H1 (cell line): Measurements from ENCODE around the gene ENPP1. TPM values are rescaled to one million over a fixed set of nuclear protein-coding genes. Genes with fewer than 3 reads are reported as not detected.

Source experiments
- CTCF ChIA-PET: fragments of 300-600 bp; sonication (Branson Sonifier 250); formaldehyde crosslinking; loops from one replicate; lab custom pipeline; 2021; ENCODE audit not compliant: partially characterized antibody; lab: Charles Lee
- POLR2A ChIA-PET: fragments of 300-600 bp; sonication (Branson Sonifier 250); formaldehyde crosslinking; loops from one replicate; lab custom pipeline; 2021; ENCODE audit warnings: inconsistent platforms; ENCODE audit not compliant: partially characterized antibody; lab: Charles Lee
- DNase-seq, 2 experiments: peaks; one replicate each; pipeline versions ENCODE4 v3.0.0 to v3.0.0-alpha.2; 2010 to 2022; ENCODE audit warnings: low spot score in 2 of 2, low read depth in 1 of 2, mixed read lengths in 1 of 2
- FAIRE-seq: peaks from 2 replicates; lab custom pipeline; 2011; peaks lifted over from hg19 to GRCh38; lab: Jason Lieb, UNC
- H2AFZ ChIP-seq: 2 replicates; pipeline ENCODE4 v1.8.1; 2012; ENCODE audit warnings: low read length, inconsistent platforms
- H2AK5ac ChIP-seq: 2 replicates; pipeline ENCODE4 v1.6.1; 2013; ENCODE audit warnings: low read depth, low read length
- H2BK120ac ChIP-seq: replicated peaks from 2 replicates; pipeline ENCODE3; 2013; ENCODE audit warnings: low read depth, low read length, inconsistent platforms
- H2BK12ac ChIP-seq: 2 replicates; pipeline ENCODE4 v1.6.1; 2013; ENCODE audit warnings: low read depth, low read length
- H2BK15ac ChIP-seq: 2 replicates; pipeline ENCODE4 v1.6.1; 2013; ENCODE audit warnings: low read length
- H2BK20ac ChIP-seq: 2 replicates; pipeline ENCODE4 v1.6.1; 2013; ENCODE audit warnings: low read length
- H2BK5ac ChIP-seq: 2 replicates; pipeline ENCODE4 v1.6.1; 2013; ENCODE audit warnings: low read depth, low read length
- H3K14ac ChIP-seq: 2 replicates; pipeline ENCODE4 v1.6.1; 2013; ENCODE audit warnings: inconsistent platforms; ENCODE audit not compliant: insufficient read length
- H3K18ac ChIP-seq: 2 replicates; pipeline ENCODE4 v1.6.1; 2013; ENCODE audit warnings: low read length; ENCODE audit errors: extremely low read depth
- H3K23ac ChIP-seq: 2 replicates; pipeline ENCODE4 v1.6.1; 2013; ENCODE audit warnings: inconsistent platforms; ENCODE audit not compliant: insufficient read length
- H3K23me2 ChIP-seq: 2 replicates; pipeline ENCODE4 v1.6.1; 2013; ENCODE audit warnings: low read depth, low read length
- H3K27ac ChIP-seq: 2 replicates; pipeline ENCODE4 v1.6.1; 2011; ENCODE audit warnings: low read depth, low read length, inconsistent platforms
- H3K27me3 ChIP-seq, 4 experiments: replicated peaks in 1 of 4; 1 replicate in 1 of 4; 2 replicates in 3 of 4; pipeline versions ENCODE4 v1.6.1 to v1.8.1; 2011 to 2013; ENCODE audit warnings: low read length in 3 of 4, mild to moderate bottlenecking in 3 of 4, inconsistent platforms in 2 of 4, mixed read lengths in 2 of 4, moderate library complexity in 1 of 4; ENCODE audit not compliant: control insufficient read depth in 3 of 4, insufficient read depth in 3 of 4; ENCODE audit errors: extremely low read depth in 1 of 4
- H3K36me3 ChIP-seq, 4 experiments: 2 replicates each; pipeline versions ENCODE4 v1.6.1 to v1.8.1; 2011 to 2013; ENCODE audit warnings: mild to moderate bottlenecking in 4 of 4, low read length in 3 of 4, moderate library complexity in 2 of 4, control low read depth in 1 of 4, inconsistent platforms in 1 of 4; ENCODE audit not compliant: insufficient read depth in 4 of 4, control insufficient read depth in 2 of 4
- H3K4ac ChIP-seq: replicated peaks from 2 replicates; pipeline ENCODE3; 2013; ENCODE audit warnings: low read length, low read depth, mixed read lengths, inconsistent platforms; ENCODE audit not compliant: insufficient read length
- H3K4me1 ChIP-seq, 4 experiments: replicated peaks in 1 of 4; 1 replicate in 1 of 4; 2 replicates in 3 of 4; pipeline versions ENCODE4 v1.6.1 to v1.8.1; 2011 to 2013; ENCODE audit warnings: low read length in 3 of 4, inconsistent platforms in 2 of 4, mixed read lengths in 1 of 4; ENCODE audit not compliant: insufficient read depth in 4 of 4, control insufficient read depth in 3 of 4
- H3K4me2 ChIP-seq, 2 experiments: 2 replicates each; pipeline versions ENCODE4 v1.6.1 to v1.8.1; 2011 to 2013; ENCODE audit warnings: low read depth in 2 of 2, low read length in 2 of 2, control low read depth in 1 of 2, inconsistent platforms in 1 of 2, mild to moderate bottlenecking in 1 of 2; ENCODE audit not compliant: insufficient read depth in 1 of 2
- H3K4me3 ChIP-seq, 4 experiments: fragments of 200-600, 300-600 bp in 1 of 4; sonication (generic), shearing (Covaris generic), sonication (Bioruptor Twin) in 1 of 4; 2 replicates each; pipeline versions ENCODE4 v1.5.1 to v1.8.1; 2011 to 2016; ENCODE audit warnings: low read length in 4 of 4, low read depth in 3 of 4, control low read depth in 2 of 4, inconsistent platforms in 2 of 4, mild to moderate bottlenecking in 2 of 4, mixed read lengths in 1 of 4, moderate library complexity in 1 of 4; ENCODE audit not compliant: insufficient read depth in 2 of 4; ENCODE audit errors: extremely low read depth in 1 of 4
- H3K56ac ChIP-seq: replicated peaks from 2 replicates; pipeline ENCODE3; 2013; ENCODE audit warnings: low read depth, mild to moderate bottlenecking, mixed read lengths, low read length, inconsistent platforms; ENCODE audit not compliant: insufficient read length
- H3K79me1 ChIP-seq: 2 replicates; pipeline ENCODE4 v1.6.1; 2013; ENCODE audit warnings: low read depth, low read length, control low read depth
- H3K79me2 ChIP-seq, 2 experiments: 2 replicates each; pipeline versions ENCODE4 v1.6.1 to v1.8.1; 2012 to 2013; ENCODE audit warnings: low read length in 2 of 2, mild to moderate bottlenecking in 2 of 2, inconsistent platforms in 1 of 2; ENCODE audit not compliant: insufficient read depth in 2 of 2, control insufficient read depth in 1 of 2
- H3K9ac ChIP-seq, 4 experiments: replicated peaks in 1 of 4; 1 replicate in 1 of 4; 2 replicates in 3 of 4; pipeline versions ENCODE4 v1.6.1 to v1.8.1; 2011 to 2013; ENCODE audit warnings: low read depth in 3 of 4, low read length in 3 of 4, control low read depth in 2 of 4, mild to moderate bottlenecking in 2 of 4, moderate library complexity in 2 of 4, inconsistent platforms in 1 of 4; ENCODE audit errors: extremely low read depth in 1 of 4
- H3K9me3 ChIP-seq, 2 experiments: 2 replicates each; pipeline versions ENCODE4 v1.6.1 to v1.8.1; 2012 to 2013; ENCODE audit warnings: mild to moderate bottlenecking in 2 of 2, moderate library complexity in 2 of 2, control low read depth in 1 of 2, inconsistent platforms in 1 of 2, low read depth in 1 of 2, low read length in 1 of 2, mixed read lengths in 1 of 2; ENCODE audit not compliant: insufficient read depth in 2 of 2
- H4K20me1 ChIP-seq, 2 experiments: replicated peaks in 1 of 2; 2 replicates each; pipeline versions ENCODE3 to v1.8.1; 2011 to 2013; ENCODE audit warnings: inconsistent platforms in 2 of 2, low read length in 2 of 2, mild to moderate bottlenecking in 1 of 2; ENCODE audit not compliant: insufficient read depth in 2 of 2, control insufficient read depth in 1 of 2
- H4K5ac ChIP-seq: 2 replicates; pipeline ENCODE4 v1.6.1; 2013; ENCODE audit warnings: low read length, low read depth, mixed read lengths, inconsistent platforms; ENCODE audit not compliant: insufficient read length
- H4K8ac ChIP-seq: 2 replicates; pipeline ENCODE4 v1.8.0; 2013; ENCODE audit warnings: mild to moderate bottlenecking, moderate library complexity, low read length, inconsistent platforms; ENCODE audit not compliant: insufficient read depth; ENCODE audit errors: extremely low read depth
- H4K91ac ChIP-seq: replicated peaks from 2 replicates; pipeline ENCODE3; 2013; ENCODE audit warnings: low read length, mixed read lengths, inconsistent platforms; ENCODE audit not compliant: insufficient read length
- ATF2 ChIP-seq: IDR thresholded peaks from 2 replicates; pipeline ENCODE4 v1.6.1; 2012; ENCODE audit warnings: low read length, inconsistent platforms
- BACH1 ChIP-seq: IDR thresholded peaks from 2 replicates; pipeline ENCODE4 v1.6.1; 2012; ENCODE audit warnings: low read length, improper control_type of control experiment
- BRCA1 ChIP-seq: IDR thresholded peaks from 2 replicates; pipeline ENCODE4 v1.6.1; 2012; ENCODE audit warnings: low read depth, low read length, improper control_type of control experiment
- GTF2F1 ChIP-seq: IDR thresholded peaks from 2 replicates; pipeline ENCODE4 v1.6.1; 2012; ENCODE audit warnings: low read depth, low read length, improper control_type of control experiment, borderline replicate concordance
- JUN ChIP-seq: IDR thresholded peaks from 2 replicates; pipeline ENCODE4 v1.6.1; 2011; ENCODE audit warnings: low read depth, mild to moderate bottlenecking, improper control_type of control experiment, low read length
- KDM4A ChIP-seq: IDR thresholded peaks from one replicate; pipeline ENCODE4 v1.7.1; 2012; ENCODE audit warnings: low read depth, mild to moderate bottlenecking, moderate library complexity, low read length, inconsistent platforms; ENCODE audit not compliant: severe bottlenecking
- MAFK ChIP-seq: IDR thresholded peaks from 2 replicates; pipeline ENCODE4 v1.6.1; 2012; ENCODE audit warnings: low read depth, mild to moderate bottlenecking, improper control_type of control experiment, low read length
- MAX ChIP-seq: IDR thresholded peaks from 2 replicates; pipeline ENCODE4 v1.6.1; 2012; ENCODE audit warnings: inconsistent platforms
- NRF1 ChIP-seq: IDR thresholded peaks from 2 replicates; pipeline ENCODE4 v1.6.1; 2011; ENCODE audit warnings: mild to moderate bottlenecking, low read depth, low read length, improper control_type of control experiment
- RFX5 ChIP-seq: IDR thresholded peaks from 2 replicates; pipeline ENCODE4 v1.6.1; 2011; ENCODE audit warnings: low read depth, low read length, improper control_type of control experiment, borderline replicate concordance
- TAF1 ChIP-seq: IDR thresholded peaks from 2 replicates; pipeline ENCODE4 v1.6.1; 2011; ENCODE audit warnings: mild to moderate bottlenecking, low read depth, low read length
- TAF7 ChIP-seq: optimal IDR thresholded peaks from 2 replicates; pipeline ENCODE3; 2011; ENCODE audit warnings: low read depth, mild to moderate bottlenecking, inconsistent platforms, low read length, moderate library complexity, borderline replicate concordance
- TBP ChIP-seq: IDR thresholded peaks from 2 replicates; pipeline ENCODE4 v1.6.1; 2011; ENCODE audit warnings: low read depth, low read length, improper control_type of control experiment
- WGBS, 2 experiments: shearing (Covaris generic) in 1 of 2; methylation state at CpG; one replicate each; pipeline versions ENCODE4 v1.1.6 to v1.1.7; 2013 to 2015; ENCODE audit warnings: low lambda C conversion rate in 2 of 2, mixed read lengths in 2 of 2, inconsistent platforms in 1 of 2, low coverage in 1 of 2, missing lambda C conversion rate in 1 of 2; ENCODE audit not compliant: insufficient replicate concordance in 2 of 2, insufficient coverage in 1 of 2, insufficient read length in 1 of 2; ENCODE audit errors: extremely low coverage in 1 of 2, missing lambda C conversion rate in 1 of 2; 5-methylcytosine and 5-hydroxymethylcytosine counted together
- polyA plus RNA-seq, 7 experiments: library from polyadenylated mRNA; depleted of rRNA in 3 of 7; stranded (reverse) in 5 of 7; unstranded in 2 of 7; fragments of >200 nt in 5 of 7; fragments of 200-250 nt in 2 of 7; gene quantifications; 1 replicate in 5 of 7; 2 replicates in 1 of 7; 4 replicates in 1 of 7; pipeline versions ENCODE4 v1.2.1 to v1.2.3, GENCODE V29; 2011 to 2013; ENCODE audit warnings: missing spikeins in 2 of 7, mixed read lengths in 2 of 7
- total RNA-seq: library from RNA; stranded (reverse); fragmentation: NEBNext Ultra II Directional; extraction: Animal tissue kit (Norgen Biotek cat#: 25700); gene quantifications from 2 replicates; pipeline ENCODE4 v1.2.1, GENCODE V29; 2021

The ENPP1 gene
- total and polyA plus RNA-seq, 2 of the 8 experiments (the other 6 are each of a cell fraction or from before 2014, with no cell fraction given), result 10.1 to 39.1 TPM

- H2BK20ac ChIP-seq, result no peak overlapping the region
- no peak overlapping the region for H4K5ac ChIP-seq
- no peak overlapping the region for H3K4ac ChIP-seq
- H3K79me2 ChIP-seq, result no peaks in the 10 kb centered on the region
- no peak overlapping the region for H2BK15ac ChIP-seq
- no peak overlapping the region for H3K56ac ChIP-seq
- no peak overlapping the region for H3K4me3 ChIP-seq
- H3K23ac ChIP-seq, result no peak overlapping the region
- 89% methylated on average over 3 of the region's 3 CpGs; no CpG with 5 or more reads in 1 of the 2 experiments for WGBS, 2 experiments
- FAIRE-seq, result no peak
- H2BK120ac ChIP-seq, result no peak overlapping the region
- H4K8ac ChIP-seq, result no peak overlapping the region
- no peaks in the 10 kb centered on the region for H3K27me3 ChIP-seq
- H4K20me1 ChIP-seq, result peaks cover 3 to 8% of the 10 kb centered on the region in 2 experiments
- no peak for DNase-seq
- no peak overlapping the region for H3K14ac ChIP-seq
- H2BK5ac ChIP-seq, result no peak overlapping the region
- CTCF ChIA-PET, result interaction anchor here (1.1 to 3.3 kb wide), 5 partner anchors 9 to 226 kb away, joined by 3 to 20 read pairs (median 4); no protein-coding TSS in a partner anchor
- no peak overlapping the region for H3K9ac ChIP-seq
- peaks cover 2 to 43% (median 27%) of the 10 kb centered on the region in 4 experiments for H3K36me3 ChIP-seq
- POLR2A ChIA-PET, result interaction anchor here (1.5 to 2.3 kb wide), 2 partner anchors 20 to 29 kb away, joined by 3 to 6 read pairs; no protein-coding TSS in a partner anchor
- no peaks in the 10 kb centered on the region for H3K4me1 ChIP-seq
- no peak overlapping the region for H2AFZ ChIP-seq
- H4K91ac ChIP-seq, result no peak overlapping the region
- H2AK5ac ChIP-seq, result no peak overlapping the region
- no peaks in the 10 kb centered on the region for H3K23me2 ChIP-seq
- no peak overlapping the region for H3K18ac ChIP-seq
- peaks cover 22 to 25% of the 10 kb centered on the region in 2 experiments for H3K9me3 ChIP-seq
- no peak overlapping the region for H3K4me2 ChIP-seq
- no peak overlapping the region for H3K27ac ChIP-seq
- no peaks in the 10 kb centered on the region for H3K79me1 ChIP-seq
- H2BK12ac ChIP-seq, result no peak overlapping the region
- TF ChIP-seq TAF7 (no peak), GTF2F1 (peak; percentile 85), MAX (peak; percentile 78), TBP (no peak), ATF2 (no peak), NRF1 (no peak), MAFK (no peak), BRCA1 (no peak), BACH1 (no peak), RFX5 (no peak), JUN (no peak), KDM4A (no peak), TAF1 (no peak)
Measured at GRCh38 chr6:131920656-131921055, 112.8 kb downstream of the ENPP1 start.
